GM12801 (cell line): Measurements from ENCODE around the gene RIPK4.

Experiments
- CTCF ChIP-seq: IDR thresholded peaks from one replicate; pipeline ENCODE4 v1.5.1; 2011; ENCODE audit warnings: control low read depth; ENCODE audit not compliant: insufficient read length; ENCODE audit errors: extremely low read depth

RIPK4 gene

GRCh38 chr21:41715649-41716281 lies 51.1 kb downstream of the RIPK4 start:
- no peak for TF ChIP-seq CTCF

GRCh38 chr21:41713495-41714281 lies 53.2 kb downstream of the RIPK4 start:
- no peak for TF ChIP-seq CTCF

- no peak for TF ChIP-seq CTCF
These were observed 54.1 kb downstream of the RIPK4 start for GRCh38 chr21:41712730-41713129.

GRCh38 chr21:41712201-41712600 lies 54.7 kb downstream of the RIPK4 start:
- no peak for TF ChIP-seq CTCF

GRCh38 chr21:41711416-41712007 lies 55.3 kb downstream of the RIPK4 start:
- TF ChIP-seq CTCF, result no peak

- no peak for TF ChIP-seq CTCF
These were observed 56.1 kb downstream of the RIPK4 start for GRCh38 chr21:41710823-41711160.

- no peak for TF ChIP-seq CTCF
These were observed 56.7 kb downstream of the RIPK4 start for GRCh38 chr21:41709965-41710822.
